ENCODE measurements around the gene GALM. TPM values are rescaled to one million over a fixed set of nuclear protein-coding genes. Genes with fewer than 3 reads are reported as not detected.

Gene GALM
- total and polyA plus RNA-seq, 2 of the 13 experiments (the other 11 are each of a cell fraction or from before 2014, with no cell fraction given) = 65.5 to 90.0 TPM

DNA sequence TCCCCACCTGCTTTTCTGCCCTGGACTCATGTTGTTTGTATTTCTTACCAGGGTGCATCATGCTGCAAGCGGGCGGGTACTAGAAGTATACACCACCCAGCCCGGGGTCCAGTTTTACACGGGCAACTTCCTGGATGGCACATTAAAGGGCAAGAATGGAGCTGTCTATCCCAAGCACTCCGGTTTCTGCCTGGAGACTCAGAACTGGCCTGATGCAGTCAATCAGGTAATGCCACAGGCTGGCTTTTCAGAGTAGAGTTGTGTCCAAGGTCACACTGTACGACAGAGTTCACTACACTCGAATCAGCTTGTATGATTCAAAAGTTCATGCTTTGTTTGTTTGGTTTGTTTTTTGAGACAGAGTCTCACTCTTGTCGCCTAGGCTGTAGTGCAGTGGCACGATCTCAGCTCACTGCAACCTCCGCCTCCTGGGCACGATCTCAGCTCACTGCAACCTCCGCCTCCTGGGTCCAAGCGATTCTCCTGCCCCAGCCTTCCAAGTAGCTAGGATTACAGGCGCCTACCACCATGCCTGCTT, 65.8 kb downstream of the GALM start (continued):
- TF ChIP-seq, protein P1, sequence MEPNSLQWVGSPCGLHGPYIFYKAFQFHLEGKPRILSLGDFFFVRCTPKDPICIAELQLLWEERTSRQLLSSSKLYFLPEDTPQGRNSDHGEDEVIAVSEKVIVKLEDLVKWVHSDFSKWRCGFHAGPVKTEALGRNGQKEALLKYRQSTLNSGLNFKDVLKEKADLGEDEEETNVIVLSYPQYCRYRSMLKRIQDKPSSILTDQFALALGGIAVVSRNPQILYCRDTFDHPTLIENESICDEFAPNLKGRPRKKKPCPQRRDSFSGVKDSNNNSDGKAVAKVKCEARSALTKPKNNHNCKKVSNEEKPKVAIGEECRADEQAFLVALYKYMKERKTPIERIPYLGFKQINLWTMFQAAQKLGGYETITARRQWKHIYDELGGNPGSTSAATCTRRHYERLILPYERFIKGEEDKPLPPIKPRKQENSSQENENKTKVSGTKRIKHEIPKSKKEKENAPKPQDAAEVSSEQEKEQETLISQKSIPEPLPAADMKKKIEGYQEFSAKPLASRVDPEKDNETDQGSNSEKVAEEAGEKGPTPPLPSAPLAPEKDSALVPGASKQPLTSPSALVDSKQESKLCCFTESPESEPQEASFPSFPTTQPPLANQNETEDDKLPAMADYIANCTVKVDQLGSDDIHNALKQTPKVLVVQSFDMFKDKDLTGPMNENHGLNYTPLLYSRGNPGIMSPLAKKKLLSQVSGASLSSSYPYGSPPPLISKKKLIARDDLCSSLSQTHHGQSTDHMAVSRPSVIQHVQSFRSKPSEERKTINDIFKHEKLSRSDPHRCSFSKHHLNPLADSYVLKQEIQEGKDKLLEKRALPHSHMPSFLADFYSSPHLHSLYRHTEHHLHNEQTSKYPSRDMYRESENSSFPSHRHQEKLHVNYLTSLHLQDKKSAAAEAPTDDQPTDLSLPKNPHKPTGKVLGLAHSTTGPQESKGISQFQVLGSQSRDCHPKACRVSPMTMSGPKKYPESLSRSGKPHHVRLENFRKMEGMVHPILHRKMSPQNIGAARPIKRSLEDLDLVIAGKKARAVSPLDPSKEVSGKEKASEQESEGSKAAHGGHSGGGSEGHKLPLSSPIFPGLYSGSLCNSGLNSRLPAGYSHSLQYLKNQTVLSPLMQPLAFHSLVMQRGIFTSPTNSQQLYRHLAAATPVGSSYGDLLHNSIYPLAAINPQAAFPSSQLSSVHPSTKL (CRISPR knock-in tag; IDR thresholded peaks at IDR 0.05) = peak; percentile 77
- no peak for TF ChIP-seq ZNF143 (CRISPR knock-in tag; IDR thresholded peaks at IDR 0.05)
- peak; percentile 60; the same call in 1 of the 2 replicates for TF ChIP-seq SIX1 (CRISPR knock-in tag; IDR thresholded peaks at IDR 0.05; ENCODE audit: borderline replicate concordance)
- no peak for TF ChIP-seq CREB1 (IDR thresholded peaks at IDR 0.05)
- peak; percentile 50; the same call in 1 of the 2 replicates for TF ChIP-seq CREB1 (CRISPR knock-in tag; IDR thresholded peaks at IDR 0.05)
- TF ChIP-seq HMG20A (CRISPR knock-in tag; IDR thresholded peaks at IDR 0.05; ENCODE audit: borderline replicate concordance) = peak; percentile 28; the same call in 1 of the 2 replicates
- no peak for TF ChIP-seq NFE2L2 (IDR thresholded peaks at IDR 0.05; ENCODE audit: low read length)
- peak; percentile 73 for TF ChIP-seq HOXA3 (CRISPR knock-in tag; IDR thresholded peaks at IDR 0.05)
- TF ChIP-seq, protein P2, sequence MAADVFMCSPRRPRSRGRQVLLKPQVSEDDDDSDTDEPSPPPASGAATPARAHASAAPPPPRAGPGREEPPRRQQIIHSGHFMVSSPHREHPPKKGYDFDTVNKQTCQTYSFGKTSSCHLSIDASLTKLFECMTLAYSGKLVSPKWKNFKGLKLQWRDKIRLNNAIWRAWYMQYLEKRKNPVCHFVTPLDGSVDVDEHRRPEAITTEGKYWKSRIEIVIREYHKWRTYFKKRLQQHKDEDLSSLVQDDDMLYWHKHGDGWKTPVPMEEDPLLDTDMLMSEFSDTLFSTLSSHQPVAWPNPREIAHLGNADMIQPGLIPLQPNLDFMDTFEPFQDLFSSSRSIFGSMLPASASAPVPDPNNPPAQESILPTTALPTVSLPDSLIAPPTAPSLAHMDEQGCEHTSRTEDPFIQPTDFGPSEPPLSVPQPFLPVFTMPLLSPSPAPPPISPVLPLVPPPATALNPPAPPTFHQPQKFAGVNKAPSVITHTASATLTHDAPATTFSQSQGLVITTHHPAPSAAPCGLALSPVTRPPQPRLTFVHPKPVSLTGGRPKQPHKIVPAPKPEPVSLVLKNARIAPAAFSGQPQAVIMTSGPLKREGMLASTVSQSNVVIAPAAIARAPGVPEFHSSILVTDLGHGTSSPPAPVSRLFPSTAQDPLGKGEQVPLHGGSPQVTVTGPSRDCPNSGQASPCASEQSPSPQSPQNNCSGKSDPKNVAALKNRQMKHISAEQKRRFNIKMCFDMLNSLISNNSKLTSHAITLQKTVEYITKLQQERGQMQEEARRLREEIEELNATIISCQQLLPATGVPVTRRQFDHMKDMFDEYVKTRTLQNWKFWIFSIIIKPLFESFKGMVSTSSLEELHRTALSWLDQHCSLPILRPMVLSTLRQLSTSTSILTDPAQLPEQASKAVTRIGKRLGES (CRISPR knock-in tag; IDR thresholded peaks at IDR 0.05; ENCODE audit: borderline replicate concordance) = no peak
- TF ChIP-seq, protein P3, sequence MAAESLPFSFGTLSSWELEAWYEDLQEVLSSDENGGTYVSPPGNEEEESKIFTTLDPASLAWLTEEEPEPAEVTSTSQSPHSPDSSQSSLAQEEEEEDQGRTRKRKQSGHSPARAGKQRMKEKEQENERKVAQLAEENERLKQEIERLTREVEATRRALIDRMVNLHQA (CRISPR knock-in tag; IDR thresholded peaks at IDR 0.05) = no peak
- TF ChIP-seq ZNF737 (CRISPR knock-in tag; IDR thresholded peaks at IDR 0.05; ENCODE audit: borderline replicate concordance) = no peak
- TF ChIP-seq ZNF879 (CRISPR knock-in tag; IDR thresholded peaks at IDR 0.05) = no peak
- no peak for TF ChIP-seq ZNF431 (CRISPR knock-in tag; IDR thresholded peaks at IDR 0.05; ENCODE audit: borderline replicate concordance, low read depth)
- TF ChIP-seq ZNF782 (CRISPR knock-in tag; IDR thresholded peaks at IDR 0.05; ENCODE audit: borderline replicate concordance) = no peak; the same call in 1 of the 2 replicates
- TF ChIP-seq FOXK2 (IDR thresholded peaks at IDR 0.05) = no peak
- TF ChIP-seq, protein P4, sequence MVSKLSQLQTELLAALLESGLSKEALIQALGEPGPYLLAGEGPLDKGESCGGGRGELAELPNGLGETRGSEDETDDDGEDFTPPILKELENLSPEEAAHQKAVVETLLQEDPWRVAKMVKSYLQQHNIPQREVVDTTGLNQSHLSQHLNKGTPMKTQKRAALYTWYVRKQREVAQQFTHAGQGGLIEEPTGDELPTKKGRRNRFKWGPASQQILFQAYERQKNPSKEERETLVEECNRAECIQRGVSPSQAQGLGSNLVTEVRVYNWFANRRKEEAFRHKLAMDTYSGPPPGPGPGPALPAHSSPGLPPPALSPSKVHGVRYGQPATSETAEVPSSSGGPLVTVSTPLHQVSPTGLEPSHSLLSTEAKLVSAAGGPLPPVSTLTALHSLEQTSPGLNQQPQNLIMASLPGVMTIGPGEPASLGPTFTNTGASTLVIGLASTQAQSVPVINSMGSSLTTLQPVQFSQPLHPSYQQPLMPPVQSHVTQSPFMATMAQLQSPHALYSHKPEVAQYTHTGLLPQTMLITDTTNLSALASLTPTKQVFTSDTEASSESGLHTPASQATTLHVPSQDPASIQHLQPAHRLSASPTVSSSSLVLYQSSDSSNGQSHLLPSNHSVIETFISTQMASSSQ (IDR thresholded peaks at IDR 0.05; ENCODE audit: low read depth) = no peak
- TF ChIP-seq, protein P4 (CRISPR knock-in tag; IDR thresholded peaks at IDR 0.05; ENCODE audit: borderline replicate concordance) = no peak
- TF ChIP-seq, protein P5, sequence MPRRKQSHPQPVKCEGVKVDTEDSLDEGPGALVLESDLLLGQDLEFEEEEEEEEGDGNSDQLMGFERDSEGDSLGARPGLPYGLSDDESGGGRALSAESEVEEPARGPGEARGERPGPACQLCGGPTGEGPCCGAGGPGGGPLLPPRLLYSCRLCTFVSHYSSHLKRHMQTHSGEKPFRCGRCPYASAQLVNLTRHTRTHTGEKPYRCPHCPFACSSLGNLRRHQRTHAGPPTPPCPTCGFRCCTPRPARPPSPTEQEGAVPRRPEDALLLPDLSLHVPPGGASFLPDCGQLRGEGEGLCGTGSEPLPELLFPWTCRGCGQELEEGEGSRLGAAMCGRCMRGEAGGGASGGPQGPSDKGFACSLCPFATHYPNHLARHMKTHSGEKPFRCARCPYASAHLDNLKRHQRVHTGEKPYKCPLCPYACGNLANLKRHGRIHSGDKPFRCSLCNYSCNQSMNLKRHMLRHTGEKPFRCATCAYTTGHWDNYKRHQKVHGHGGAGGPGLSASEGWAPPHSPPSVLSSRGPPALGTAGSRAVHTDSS (CRISPR knock-in tag; conservative IDR thresholded peaks at IDR 0.05) = no peak

Data from HepG2 (cell line).